Right lung (tissue), 5 donors: Measurements from ENCODE around the gene SERPINB5. TPM values are rescaled to one million over a fixed set of nuclear protein-coding genes. Genes with fewer than 3 reads are reported as not detected.
A peak's percentile ranks its signal among the peaks of the same experiment; 100 is the strongest.

Experiments used
- DNase-seq, 2 donors: peaks; one replicate each; pipeline ENCODE4 v3.0.0-alpha.2; 2013
- polyA plus RNA-seq, 5 donors: library from polyadenylated mRNA; unstranded; fragments of 120-200 nt; gene quantifications; one replicate each; pipeline versions ENCODE4 v1.2.1 to v1.2.3, GENCODE V29; 2013; ENCODE audit warnings: inconsistent platforms in 1 of 5, low replicate concordance in 1 of 5; ENCODE audit not compliant: insufficient read length in 5 of 5, insufficient read depth in 1 of 5

Gene SERPINB5
- polyA plus RNA-seq, 5 donors = not detected

DNA sequence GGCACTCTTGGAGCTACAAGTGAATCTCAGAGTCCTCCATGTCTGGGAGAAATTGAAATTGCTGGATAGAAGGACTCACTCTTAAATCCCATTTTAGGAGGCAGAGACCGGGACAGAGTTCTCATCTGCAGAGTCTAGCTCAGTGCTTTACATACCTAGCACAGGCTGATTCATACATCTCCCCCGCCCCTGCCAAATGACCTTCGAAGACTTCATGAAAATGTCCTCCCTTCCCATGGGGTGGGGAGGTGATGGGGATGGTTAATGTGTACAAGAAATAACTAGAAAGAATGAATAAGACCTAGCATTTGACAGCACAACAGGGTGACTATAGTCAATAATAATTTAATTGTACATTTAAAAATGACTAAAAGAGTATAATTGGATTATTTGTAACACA, 8.2 kb upstream of the SERPINB5 start:
- no peak for DNase-seq

DNA sequence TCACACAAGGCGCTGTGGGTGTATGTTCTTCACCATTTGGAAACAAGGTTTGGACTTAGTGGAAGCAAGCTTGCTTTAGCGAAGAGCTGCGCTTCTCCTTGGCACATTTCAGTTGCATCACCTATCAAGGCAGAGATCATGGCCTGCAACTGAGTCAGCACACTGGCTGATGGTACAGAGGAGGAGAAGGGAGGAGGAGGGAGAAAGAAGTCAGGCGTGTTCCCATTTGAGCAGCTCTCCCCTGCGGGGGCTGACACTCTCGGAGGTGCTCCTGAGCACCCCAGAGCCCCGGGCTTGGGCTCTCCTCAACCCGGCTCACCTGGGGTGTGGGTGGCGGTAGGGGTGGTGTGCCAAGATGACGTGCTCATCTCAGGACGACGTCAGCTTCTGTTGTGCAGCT, 6.0 kb upstream of the SERPINB5 start:
- DNase-seq = no peak

DNA sequence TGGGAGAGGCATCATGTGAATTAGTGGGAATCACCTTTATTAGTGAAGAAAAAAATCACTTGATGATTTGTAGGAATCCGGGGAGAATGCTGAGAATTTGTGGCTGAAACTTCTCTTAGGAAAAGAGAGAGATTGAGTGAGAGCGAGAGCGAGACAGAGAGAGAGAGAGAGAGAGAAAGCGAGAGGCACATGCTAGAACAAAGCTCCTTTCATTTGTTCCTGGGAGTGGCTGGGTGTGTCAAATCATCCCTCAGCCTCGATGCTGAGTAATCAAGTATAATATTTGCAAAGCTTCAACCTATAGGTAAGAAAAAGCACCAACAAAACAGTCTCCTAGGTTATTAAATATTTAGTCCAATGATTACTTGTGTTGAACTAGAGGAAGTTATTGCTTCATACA, 4.4 kb upstream of the SERPINB5 start:
- DNase-seq = no peak

DNA sequence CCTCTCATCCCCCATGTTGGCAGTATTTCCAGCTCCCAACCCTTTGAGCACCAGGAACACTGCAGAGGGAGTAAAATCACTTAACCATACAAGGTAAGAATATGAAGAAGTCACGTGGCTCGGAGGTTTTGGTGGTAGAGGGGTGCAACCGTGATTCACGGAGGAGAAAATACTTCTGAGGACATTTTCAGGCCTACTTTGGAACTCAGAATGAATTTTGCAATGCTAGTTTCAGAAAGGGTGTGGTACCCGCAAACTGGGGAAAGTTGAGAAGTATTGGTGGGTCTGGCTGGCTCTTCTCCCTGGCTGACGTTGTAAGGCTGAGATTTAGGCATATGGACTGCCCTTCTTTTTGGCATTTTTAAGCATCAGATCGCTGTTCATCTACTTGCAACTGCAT, 442 bp downstream of the SERPINB5 start:
- DNase-seq = no peak

- DNase-seq = no peak
Observed at GRCh38 chr18:63477968-63478367, 1.2 kb downstream of the SERPINB5 start.

GRCh38 chr18:63479826-63480225, 3.1 kb downstream of the SERPINB5 start:
- no peak for DNase-seq

GRCh38 chr18:63480476-63480875, 3.7 kb downstream of the SERPINB5 start:
- no peak for DNase-seq

DNA sequence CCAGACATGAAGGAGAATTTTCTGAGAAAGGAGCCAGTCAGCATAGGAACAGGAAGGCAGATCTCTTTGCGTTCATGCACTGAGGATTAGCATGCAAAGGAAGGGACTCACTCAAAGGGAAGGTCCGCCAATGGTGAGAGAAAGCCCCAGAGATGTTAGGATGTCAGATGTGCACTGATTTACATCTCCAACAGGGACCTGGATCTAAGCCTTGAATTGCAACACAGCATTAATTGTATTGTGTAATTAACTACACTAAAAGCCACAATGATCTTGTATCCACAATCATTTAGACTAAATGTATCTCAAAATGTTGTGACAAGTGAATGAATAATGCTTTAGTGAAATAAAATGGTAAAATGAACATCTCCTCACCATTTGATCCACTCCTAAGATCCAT, 4.2 kb downstream of the SERPINB5 start:
- no peak for DNase-seq

DNA sequence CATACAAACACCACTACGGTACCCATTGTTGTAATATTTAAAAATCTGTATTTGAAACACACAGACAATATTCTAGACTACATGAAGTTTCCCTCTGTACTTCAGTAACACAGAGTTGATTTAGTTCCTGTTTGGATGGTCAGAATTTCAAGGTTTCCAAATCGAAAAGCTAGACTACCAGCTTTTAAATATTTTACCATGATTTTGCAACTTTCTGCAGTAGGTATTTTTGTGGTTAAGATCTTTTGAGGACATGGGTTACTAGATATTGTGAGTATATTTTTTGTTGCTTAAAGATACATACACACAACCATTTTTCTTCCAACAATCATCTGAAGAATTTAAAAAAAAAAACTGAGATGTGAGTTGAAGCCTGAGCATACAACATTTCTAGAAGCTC, 10.9 kb downstream of the SERPINB5 start:
- no peak for DNase-seq

GRCh38 chr18:63488160-63488559, 11.4 kb downstream of the SERPINB5 start:
- no peak for DNase-seq

DNA sequence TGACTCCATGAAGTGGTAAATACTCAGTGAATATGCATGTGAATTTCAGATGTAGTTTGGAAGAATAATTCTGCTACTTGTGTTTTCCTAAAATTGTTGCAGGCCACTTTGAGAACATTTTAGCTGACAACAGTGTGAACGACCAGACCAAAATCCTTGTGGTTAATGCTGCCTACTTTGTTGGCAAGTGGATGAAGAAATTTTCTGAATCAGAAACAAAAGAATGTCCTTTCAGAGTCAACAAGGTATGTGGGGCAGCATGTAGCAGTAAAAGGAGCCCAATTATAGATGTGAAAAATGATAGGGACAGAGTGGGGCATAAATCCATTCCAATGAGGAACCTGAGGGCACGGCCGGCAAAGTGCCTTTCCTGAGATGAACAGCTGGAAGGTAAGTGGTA, 16.1 kb downstream of the SERPINB5 start:
- no peak for DNase-seq

GRCh38 chr18:63495675-63496074, 18.9 kb downstream of the SERPINB5 start:
- DNase-seq = no peak

- no peak for DNase-seq
Observed at GRCh38 chr18:63505566-63506335, 29.0 kb downstream of the SERPINB5 start.

GRCh38 chr18:63506336-63506646, 29.5 kb downstream of the SERPINB5 start:
- no peak for DNase-seq

- no peak for DNase-seq
Observed at GRCh38 chr18:63508596-63508995, 31.8 kb downstream of the SERPINB5 start.

- peak in 1 of 2 donors; percentile 6 for DNase-seq
Observed at GRCh38 chr18:63511285-63511684, 34.5 kb downstream of the SERPINB5 start.

DNA sequence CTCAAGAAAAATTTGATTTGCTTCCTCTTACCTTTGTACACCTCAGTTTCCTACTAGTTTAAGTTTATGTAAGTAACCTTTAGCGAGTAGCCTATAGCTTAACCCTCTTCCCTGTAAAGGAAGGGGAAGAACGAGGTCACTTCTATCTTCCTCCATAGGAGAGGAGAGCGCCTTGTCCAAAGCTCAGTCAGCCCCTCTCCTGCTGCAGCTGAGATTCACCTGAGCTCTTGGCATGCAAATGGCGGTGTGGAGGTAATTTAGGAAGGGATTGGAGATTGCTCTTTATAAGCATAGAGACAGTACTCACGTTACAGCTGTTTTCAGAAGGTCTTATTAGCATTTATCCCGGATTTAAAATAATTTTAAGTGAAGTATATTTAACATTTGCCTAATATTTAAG, 37.6 kb downstream of the SERPINB5 start:
- no peak for DNase-seq

- DNase-seq = no peak
Observed at GRCh38 chr18:63514888-63515678, 38.3 kb downstream of the SERPINB5 start.

- no peak for DNase-seq
Observed at GRCh38 chr18:63515801-63516200, 39.0 kb downstream of the SERPINB5 start.

- peak; percentile 49 to 68 for DNase-seq
Observed at GRCh38 chr18:63518178-63519012, 41.6 kb downstream of the SERPINB5 start.

DNA sequence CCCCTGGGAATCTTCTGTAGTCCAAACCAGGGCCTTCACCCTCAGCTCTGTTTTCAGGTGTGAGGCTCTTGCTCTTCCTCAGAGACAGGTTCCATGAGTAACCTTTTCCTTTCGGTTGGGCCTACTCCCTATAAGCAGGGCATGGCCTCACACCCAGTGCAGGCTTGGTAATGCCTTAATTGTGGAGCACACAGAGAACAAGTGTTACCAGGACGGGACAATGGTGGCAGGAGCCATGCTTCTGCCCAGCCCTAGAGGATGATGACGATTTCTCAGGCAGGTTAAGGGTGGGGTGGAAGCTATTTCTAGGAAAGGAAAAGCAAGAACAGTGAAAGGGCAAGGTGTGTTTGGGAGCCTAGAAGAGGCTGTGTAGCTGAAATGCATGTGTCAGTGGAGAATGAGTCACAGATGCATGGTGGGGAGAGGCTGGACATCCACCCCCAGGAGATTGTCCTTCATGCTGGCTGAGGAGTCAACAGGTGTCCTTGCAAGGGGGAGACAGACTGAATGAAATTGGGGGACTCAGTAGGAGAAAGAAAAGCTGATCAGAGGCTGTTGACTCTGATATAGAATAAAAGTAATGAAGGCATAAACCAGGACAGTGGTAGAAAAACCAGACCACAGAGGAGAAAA, 43.4 kb downstream of the SERPINB5 start:
- no peak for DNase-seq

GRCh38 chr18:63523660-63524059, 46.9 kb downstream of the SERPINB5 start:
- DNase-seq = no peak
